HG02885 (cell line): Measurements from ENCODE around the gene CLSTN2.

Experiments used
- ATAC-seq: cut with Tn5 transposase; IDR thresholded peaks from one replicate; pipeline ENCODE4 v1.9.1; 2021; ENCODE audit warnings: mild to moderate bottlenecking; ENCODE audit not compliant: unreplicated experiment, poor library complexity

Gene CLSTN2

GRCh38 chr3:140308535-140308934 lies 373.6 kb downstream of the CLSTN2 start:
- ATAC-seq: no peak

DNA sequence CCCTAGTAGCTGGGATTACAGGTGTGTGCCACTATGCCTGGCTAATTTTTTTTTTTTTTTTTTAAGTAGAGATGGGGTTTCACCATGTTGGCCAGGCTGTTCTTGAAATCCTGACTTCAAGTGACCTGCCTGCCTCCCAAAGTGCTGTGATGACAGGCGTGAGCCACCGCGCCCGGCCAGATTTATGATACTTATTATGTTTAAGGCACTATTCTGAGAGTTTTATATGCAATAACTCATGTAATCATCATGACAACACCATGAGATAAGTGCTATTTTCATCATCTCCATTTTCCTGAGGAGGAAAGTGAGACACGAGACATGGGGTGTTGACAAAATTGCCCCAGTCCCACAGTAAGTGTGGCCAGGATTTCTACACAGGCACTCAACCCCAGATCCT lies 376.4 kb downstream of the CLSTN2 start:
- no peak for ATAC-seq

DNA sequence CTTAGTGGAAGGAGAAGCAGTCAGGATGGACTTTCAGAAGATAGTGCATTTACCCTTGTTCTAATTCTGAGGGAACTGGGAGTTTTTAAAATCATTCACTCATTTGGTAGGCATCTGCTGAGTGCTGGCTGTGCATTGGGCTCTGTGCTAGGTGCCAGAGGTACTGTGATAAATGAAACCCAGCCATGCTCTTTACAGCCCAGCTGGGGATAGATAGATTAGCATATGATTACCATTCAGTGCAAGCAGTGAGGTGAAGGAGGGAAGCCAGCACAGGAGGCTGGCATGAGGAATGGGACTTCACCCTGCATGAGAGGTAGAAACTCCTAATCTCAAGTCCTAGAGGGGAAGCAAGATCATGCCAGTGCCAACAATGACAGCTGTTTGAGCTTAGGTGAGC lies 381.0 kb downstream of the CLSTN2 start:
- no peak for ATAC-seq

DNA sequence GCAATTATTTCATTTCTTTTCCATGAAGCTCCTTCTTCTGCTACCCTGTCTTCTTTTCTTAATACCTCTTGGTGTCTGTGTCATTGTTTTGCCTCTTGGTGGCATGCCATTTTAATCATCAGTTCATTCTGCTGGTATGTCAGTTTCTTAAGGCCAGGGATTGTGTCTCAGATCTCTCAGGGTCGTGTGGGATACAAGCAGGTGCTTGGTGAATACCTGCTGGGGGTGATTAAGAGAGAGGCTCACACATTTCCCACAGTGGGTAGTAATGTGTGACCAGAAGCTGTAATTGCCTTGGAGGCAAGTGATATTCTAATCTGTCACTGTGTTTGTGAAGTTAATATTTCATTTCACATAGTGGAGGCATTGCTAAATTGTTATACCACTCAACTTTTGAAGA lies 381.5 kb downstream of the CLSTN2 start:
- ATAC-seq: no peak

GRCh38 chr3:140316868-140317400 lies 381.9 kb downstream of the CLSTN2 start:
- ATAC-seq: no peak

- no peak for ATAC-seq
Measured at GRCh38 chr3:140319739-140320138, 384.8 kb downstream of the CLSTN2 start.

- ATAC-seq: no peak
Measured at GRCh38 chr3:140323561-140323960, 388.6 kb downstream of the CLSTN2 start.

GRCh38 chr3:140332131-140332530 lies 397.1 kb downstream of the CLSTN2 start:
- ATAC-seq: no peak

GRCh38 chr3:140334132-140334929 lies 399.3 kb downstream of the CLSTN2 start:
- no peak for ATAC-seq

- no peak for ATAC-seq
Measured at GRCh38 chr3:140336465-140336864, 401.5 kb downstream of the CLSTN2 start.

- no peak for ATAC-seq
Measured at GRCh38 chr3:140338916-140339315, 403.9 kb downstream of the CLSTN2 start.

GRCh38 chr3:140341203-140341602 lies 406.2 kb downstream of the CLSTN2 start:
- no peak for ATAC-seq

GRCh38 chr3:140341817-140342403 lies 406.9 kb downstream of the CLSTN2 start:
- ATAC-seq: no peak

DNA sequence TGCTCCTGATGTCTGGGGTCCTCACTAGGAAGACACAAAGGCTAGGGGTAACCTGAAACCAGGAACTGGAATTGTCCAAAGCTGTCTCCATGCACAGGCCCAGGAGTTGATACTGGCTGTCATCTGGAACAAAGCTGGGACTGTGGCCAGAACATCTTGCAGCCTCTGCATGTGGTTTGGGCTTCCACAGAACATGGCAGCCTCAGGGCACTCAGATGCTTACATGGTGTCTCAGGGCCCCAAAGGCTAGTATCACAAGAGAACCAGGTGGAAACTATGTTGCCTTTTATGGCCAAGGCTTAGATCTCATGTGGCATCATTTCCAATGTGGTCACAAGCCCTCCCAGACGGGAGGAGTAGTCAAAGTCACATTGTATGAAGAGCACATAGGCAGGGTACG lies 407.7 kb downstream of the CLSTN2 start:
- ATAC-seq: no peak

GRCh38 chr3:140343211-140344081 lies 408.5 kb downstream of the CLSTN2 start:
- ATAC-seq: no peak

DNA sequence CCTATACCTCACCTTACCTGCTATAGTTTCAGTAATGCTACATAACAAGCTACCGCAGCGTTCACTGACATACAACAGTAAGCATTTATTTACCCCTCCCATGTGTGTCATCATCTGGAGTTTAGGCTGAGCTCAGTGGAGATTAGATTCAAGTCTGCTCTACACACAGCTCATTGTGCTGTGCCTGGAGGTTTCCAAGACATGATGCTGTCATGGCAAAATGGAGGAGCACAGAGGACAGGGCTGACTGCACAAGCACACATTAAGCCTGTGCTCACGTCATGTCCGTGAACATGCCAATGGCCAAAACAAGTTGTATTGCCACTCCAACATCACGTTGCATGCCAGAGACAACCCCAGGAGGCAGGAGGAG lies 409.1 kb downstream of the CLSTN2 start:
- no peak for ATAC-seq

GRCh38 chr3:140344601-140345205 lies 409.7 kb downstream of the CLSTN2 start:
- no peak for ATAC-seq

- ATAC-seq: no peak
Measured at GRCh38 chr3:140347151-140347550, 412.2 kb downstream of the CLSTN2 start.

DNA sequence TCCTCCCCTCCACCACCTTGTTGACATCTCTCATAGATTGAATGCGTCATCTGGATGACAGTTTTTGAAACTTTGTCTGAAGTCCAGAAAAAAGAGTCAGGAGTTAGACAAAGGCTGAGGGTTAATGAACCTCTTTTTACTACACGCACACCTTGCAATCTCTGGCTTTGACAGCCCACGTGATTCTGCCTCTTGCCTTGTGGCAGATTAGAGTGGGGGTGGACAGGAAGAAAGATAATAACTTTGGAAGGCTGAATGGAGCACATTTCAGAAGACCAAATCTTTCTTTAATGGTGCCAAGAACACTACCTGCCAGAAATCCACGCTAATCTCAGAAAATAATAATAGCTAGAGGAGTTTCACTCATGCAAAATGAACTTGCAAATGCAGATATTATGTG lies 415.0 kb downstream of the CLSTN2 start:
- no peak for ATAC-seq

- ATAC-seq: no peak
Measured at GRCh38 chr3:140351466-140351865, 416.5 kb downstream of the CLSTN2 start.
